ENCODE data around the gene PSTPIP1. TPM values are rescaled to one million over a fixed set of nuclear protein-coding genes. Genes with fewer than 3 reads are reported as not detected.

PSTPIP1 gene
- total and polyA plus RNA-seq, 7 donors = 0.97 to 2.2 (median 1.3) TPM

GRCh38 chr15:77030048-77030927, 35.4 kb downstream of the PSTPIP1 start:
- H3K27ac ChIP-seq = no peak overlapping the region
- no peak for TF ChIP-seq CTCF (IDR thresholded peaks at IDR 0.05)
- H3K4me3 ChIP-seq = no peak overlapping the region
- H3K4me1 ChIP-seq = no peaks in the 10 kb centered on the region
- DNase-seq = peak in 1 of 2 donors; percentile 48
- no peak for ATAC-seq
- intact Hi-C loops (cut with DNase I) = loop anchor here in 1 of 2 donors (5.0 kb wide), 1 partner anchor 42 kb away; the partner anchor contains the start of gene TSPAN3
- 70 to 77% (median 72%) methylated on average over 22 of the region's 22 CpGs for WGBS, 3 donors
- H3K36me3 ChIP-seq (ENCODE audit: insufficient read depth in 1 of 2, low read depth in 1 of 2) = no peaks in the 10 kb centered on the region
- no peaks in the 10 kb centered on the region for H3K9me3 ChIP-seq
- no peaks in the 10 kb centered on the region for H3K27me3 ChIP-seq (ENCODE audit: insufficient read depth in 3 of 3, low read length in 2 of 3)

GRCh38 chr15:77030928-77031375, 36.0 kb downstream of the PSTPIP1 start:
- DNase-seq = peak in 1 of 2 donors; percentile 35
- peaks cover 0 to under 1% of the 10 kb centered on the region in 2 donors for H3K36me3 ChIP-seq (ENCODE audit: insufficient read depth in 1 of 2, low read depth in 1 of 2)
- no peaks in the 10 kb centered on the region for H3K9me3 ChIP-seq
- intact Hi-C loops (cut with DNase I) = loop anchor here in 1 of 2 donors (5.0 kb wide), 1 partner anchor 41 kb away; the partner anchor contains the start of gene TSPAN3
- H3K4me3 ChIP-seq = no peak overlapping the region
- TF ChIP-seq CTCF (IDR thresholded peaks at IDR 0.05) = no peak
- no peak for ATAC-seq
- no peaks in the 10 kb centered on the region for H3K4me1 ChIP-seq
- no peaks in the 10 kb centered on the region for H3K27me3 ChIP-seq (ENCODE audit: insufficient read depth in 3 of 3, low read length in 2 of 3)
- 79 to 84% (median 82%) methylated on average over 9 to 10 of the region's 10 CpGs for WGBS, 3 donors
- H3K27ac ChIP-seq = no peak overlapping the region

- ATAC-seq = peak; percentile 11 to 64 (median 30)
- intact Hi-C loops (cut with DNase I) = loop anchor here in 1 of 2 donors (5.0 kb wide), 1 partner anchor 41 kb away; the partner anchor contains the start of gene TSPAN3
- Histone ChIP-seq H3K27ac (no peak overlapping the region), H3K9me3 (no peaks in the 10 kb centered on the region), H3K4me3 (no peak overlapping the region), H3K27me3 (ENCODE audit: insufficient read depth in 3 of 3, low read length in 2 of 3) (no peaks in the 10 kb centered on the region), H3K36me3 (ENCODE audit: insufficient read depth in 1 of 2, low read depth in 1 of 2) (peaks cover 0 to 5% of the 10 kb centered on the region in 2 donors), H3K4me1 (no peaks in the 10 kb centered on the region)
- peak in 1 of 2 donors; percentile 41 for DNase-seq
- 58 to 74% (median 69%) methylated on average over 12 of the region's 12 CpGs for WGBS, 3 donors
- TF ChIP-seq CTCF (IDR thresholded peaks at IDR 0.05) = peak; percentile 12
These were observed 36.6 kb downstream of the PSTPIP1 start for GRCh38 chr15:77031376-77032050.

GRCh38 chr15:77032052-77032646, 37.2 kb downstream of the PSTPIP1 start:
- peak in 1 of 2 donors; percentile 49 for DNase-seq
- no peaks in the 10 kb centered on the region for H3K4me1 ChIP-seq
- H3K4me3 ChIP-seq = no peak overlapping the region
- WGBS, 3 donors = 64 to 74% (median 71%) methylated on average over 22 of the region's 22 CpGs
- H3K27ac ChIP-seq = no peak overlapping the region
- ATAC-seq = no peak
- intact Hi-C loops (cut with DNase I) = loop anchor here in 1 of 2 donors (5.0 kb wide), 1 partner anchor 40 kb away; the partner anchor contains the start of gene TSPAN3
- no peak for TF ChIP-seq CTCF (IDR thresholded peaks at IDR 0.05)
- no peaks in the 10 kb centered on the region for H3K9me3 ChIP-seq
- H3K36me3 ChIP-seq (ENCODE audit: insufficient read depth in 1 of 2, low read depth in 1 of 2) = peaks cover 0 to 9% of the 10 kb centered on the region in 2 donors
- no peaks in the 10 kb centered on the region for H3K27me3 ChIP-seq (ENCODE audit: insufficient read depth in 3 of 3, low read length in 2 of 3)

Data from psoas muscle (tissue), 8 donors.